A172 (cell line): Measurements from ENCODE around the gene IQCK. TPM values are rescaled to one million over a fixed set of nuclear protein-coding genes. Genes with fewer than 3 reads are reported as not detected.
A peak's percentile ranks its signal among the peaks of the same experiment; 100 is the strongest.

Experiments used
- DNase-seq: peaks from one replicate; pipeline ENCODE4 v3.0.0-alpha.2; 2015; ENCODE audit warnings: low spot score
- total RNA-seq: library from RNA; depleted of rRNA; stranded (reverse); fragments of >200 nt; shearing (Covaris generic); gene quantifications from 2 replicates; pipeline ENCODE4 v1.2.3, GENCODE V29; 2014

Gene IQCK
- total RNA-seq, 1 experiment from 2014 or later, result 8.4 TPM

GRCh38 chr16:19804538-19805323 lies 86.7 kb downstream of the IQCK start:
- DNase-seq, result peak; percentile 72

- DNase-seq, result no peak
These were observed 87.5 kb downstream of the IQCK start for GRCh38 chr16:19805459-19806162.

DNA sequence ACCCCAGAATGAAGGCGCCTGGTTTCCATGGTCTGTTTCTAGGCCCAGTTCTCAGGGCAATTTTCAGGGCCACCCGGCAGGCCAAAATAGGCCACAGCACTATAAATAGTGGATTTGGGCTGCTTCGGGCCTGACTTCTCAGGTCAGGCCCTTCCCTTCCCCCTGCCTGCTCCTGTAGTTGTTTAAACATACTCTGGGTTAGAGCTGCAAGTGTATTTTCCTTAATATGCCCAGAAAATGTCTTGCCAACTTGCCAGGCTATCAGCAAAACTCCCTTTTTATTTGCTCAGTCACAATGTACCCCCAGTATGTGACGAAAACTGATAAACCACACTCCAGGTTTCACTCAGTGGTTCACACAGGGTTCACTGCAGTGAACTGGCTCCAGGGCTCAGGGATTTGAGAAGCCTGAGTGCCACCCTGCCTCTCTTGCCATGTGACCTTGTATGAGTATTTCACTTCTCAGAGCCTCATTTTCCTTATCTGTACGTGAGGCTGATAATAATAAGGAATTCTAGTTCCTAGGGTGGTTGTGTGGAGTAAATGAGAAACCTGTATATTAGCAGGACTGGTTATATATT lies 90.1 kb downstream of the IQCK start:
- DNase-seq, result no peak

DNA sequence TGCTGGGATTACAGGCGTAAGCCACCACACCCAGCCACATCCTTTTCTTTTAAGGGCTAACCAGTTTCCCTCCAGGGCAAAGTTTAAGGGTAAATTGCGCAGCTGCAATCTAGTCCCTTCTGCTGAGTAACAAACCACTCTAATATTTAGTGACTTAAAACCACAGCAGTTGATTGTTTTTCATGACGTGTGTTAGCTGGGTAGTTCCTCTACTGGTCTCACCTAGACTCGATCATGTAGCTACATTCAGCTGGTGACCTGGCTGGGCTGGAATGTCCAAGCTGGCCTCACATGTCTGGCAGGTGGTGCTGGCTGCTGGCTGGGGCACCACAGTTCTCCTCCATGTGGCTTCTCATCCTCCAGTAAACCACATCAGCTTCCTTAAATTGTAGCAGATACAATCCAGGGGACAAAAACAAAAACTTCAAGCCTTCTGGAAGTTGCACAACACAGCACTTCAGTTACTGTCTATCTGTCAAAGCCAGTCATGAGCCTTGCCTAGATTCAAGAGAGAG lies 91.1 kb downstream of the IQCK start:
- DNase-seq, result peak; percentile 76

- no peak for DNase-seq
These were observed 91.6 kb downstream of the IQCK start for GRCh38 chr16:19809693-19810092.

- DNase-seq, result peak; percentile 97
These were observed 93.0 kb downstream of the IQCK start for GRCh38 chr16:19810817-19811731.

DNA sequence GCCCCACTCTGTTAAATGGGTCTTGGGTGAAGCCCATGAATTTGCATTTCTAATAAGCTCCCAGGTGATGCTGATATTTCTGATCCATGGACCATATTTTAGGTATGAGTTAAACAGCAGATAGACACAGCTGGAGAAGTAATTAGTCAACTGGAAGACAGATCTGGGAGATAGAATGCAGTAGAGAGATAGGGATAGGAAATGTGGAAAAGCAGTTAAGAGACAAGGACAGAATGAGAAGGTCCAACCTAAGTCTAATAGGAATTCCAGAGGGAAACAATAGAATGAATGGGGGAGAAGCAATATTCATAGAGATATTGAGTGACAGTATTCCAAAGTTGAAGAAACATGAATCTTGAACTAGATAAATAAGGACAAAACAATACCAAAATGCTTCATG lies 94.9 kb downstream of the IQCK start:
- DNase-seq, result no peak

DNA sequence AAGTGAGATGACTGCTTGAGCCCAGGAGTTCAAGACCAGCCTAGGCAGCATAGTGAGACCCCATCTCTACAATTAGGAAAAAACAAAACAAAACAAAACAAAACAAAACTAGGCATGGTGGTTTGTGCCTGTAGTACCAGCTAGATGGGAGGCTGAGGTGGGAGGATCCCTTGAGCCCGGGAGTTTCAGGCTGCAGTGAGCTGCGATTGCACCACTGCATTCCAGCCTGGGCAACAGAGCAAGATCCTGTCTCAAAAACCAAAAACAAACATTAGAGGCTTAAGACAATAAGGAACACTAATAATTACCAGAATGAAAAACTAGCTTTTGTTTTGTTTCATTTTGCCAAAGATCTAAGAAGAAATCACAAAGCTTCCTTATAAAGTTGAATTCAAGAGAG lies 97.3 kb downstream of the IQCK start:
- DNase-seq, result no peak

GRCh38 chr16:19817122-19817521 lies 99.1 kb downstream of the IQCK start:
- DNase-seq, result no peak

GRCh38 chr16:19817875-19818274 lies 99.8 kb downstream of the IQCK start:
- DNase-seq, result no peak

DNA sequence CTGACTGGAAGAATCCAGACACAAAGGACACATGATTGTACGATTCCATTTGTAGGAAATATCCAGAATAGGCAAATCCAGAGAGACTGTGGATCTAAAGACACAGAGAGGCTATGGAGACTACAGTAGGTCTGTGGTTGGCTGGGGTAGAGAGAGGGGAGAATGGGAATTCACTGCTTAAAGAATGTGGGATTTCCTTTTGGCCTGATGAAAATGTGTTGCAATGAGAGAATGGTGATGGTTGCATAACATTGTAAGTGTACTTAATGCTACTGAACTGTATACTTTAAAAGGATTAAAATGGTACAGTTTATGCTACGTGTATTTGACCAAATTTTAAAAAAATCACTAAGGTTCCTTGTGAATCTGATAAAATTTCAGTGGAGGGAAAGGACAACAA lies 104.5 kb downstream of the IQCK start:
- no peak for DNase-seq

GRCh38 chr16:19823322-19823721 lies 105.3 kb downstream of the IQCK start:
- DNase-seq, result no peak

GRCh38 chr16:19824216-19824615 lies 106.1 kb downstream of the IQCK start:
- DNase-seq, result no peak

- no peak for DNase-seq
These were observed 112.0 kb downstream of the IQCK start for GRCh38 chr16:19829844-19830692.

- no peak for DNase-seq
These were observed 113.0 kb downstream of the IQCK start for GRCh38 chr16:19830902-19831560.

GRCh38 chr16:19831678-19832077 lies 113.6 kb downstream of the IQCK start:
- peak; percentile 91 for DNase-seq

DNA sequence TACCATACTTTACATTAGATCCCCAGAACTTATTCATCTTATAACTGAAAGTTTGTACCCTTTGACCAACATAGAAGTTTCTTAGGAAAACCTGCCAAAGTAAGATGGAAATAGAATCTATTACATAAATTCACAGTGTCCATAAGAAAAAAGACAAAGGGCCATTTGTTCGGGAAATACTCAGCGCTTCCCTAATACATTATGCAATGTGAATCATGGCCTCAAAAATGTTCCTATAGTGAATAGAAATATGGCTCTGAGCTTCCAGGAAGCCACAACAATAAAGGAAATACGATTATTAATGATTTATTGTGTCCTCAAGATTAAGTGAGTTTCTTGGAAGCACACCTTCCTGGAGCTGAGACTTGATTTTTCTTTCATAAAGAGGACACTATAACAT lies 115.1 kb downstream of the IQCK start:
- DNase-seq, result no peak

- no peak for DNase-seq
These were observed 115.5 kb downstream of the IQCK start for GRCh38 chr16:19833581-19833980.

- DNase-seq, result no peak
These were observed 117.1 kb downstream of the IQCK start for GRCh38 chr16:19835196-19835595.

DNA sequence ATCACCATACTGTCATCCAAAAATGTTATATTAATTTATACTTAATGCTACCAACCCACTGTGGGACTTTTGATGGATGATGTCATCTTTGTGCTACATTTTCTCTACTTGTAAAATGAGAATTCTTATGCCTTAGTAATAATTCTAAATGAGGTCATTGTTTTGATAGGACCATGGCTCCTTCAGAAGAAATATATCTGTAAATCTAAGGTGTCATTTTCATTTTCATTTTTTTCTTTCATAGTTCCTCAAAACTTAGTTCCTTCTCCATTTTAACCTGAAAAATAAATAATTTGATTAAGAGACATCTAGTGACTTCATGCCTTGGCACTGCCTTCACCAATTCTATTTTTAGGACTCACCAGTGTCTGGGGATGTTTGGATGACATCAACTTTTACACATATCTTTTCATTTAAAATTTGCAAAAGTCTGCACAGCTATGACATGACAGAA lies 117.9 kb downstream of the IQCK start:
- peak; percentile 75 for DNase-seq
